ENCODE results near the gene EFNA3.

DNA sequence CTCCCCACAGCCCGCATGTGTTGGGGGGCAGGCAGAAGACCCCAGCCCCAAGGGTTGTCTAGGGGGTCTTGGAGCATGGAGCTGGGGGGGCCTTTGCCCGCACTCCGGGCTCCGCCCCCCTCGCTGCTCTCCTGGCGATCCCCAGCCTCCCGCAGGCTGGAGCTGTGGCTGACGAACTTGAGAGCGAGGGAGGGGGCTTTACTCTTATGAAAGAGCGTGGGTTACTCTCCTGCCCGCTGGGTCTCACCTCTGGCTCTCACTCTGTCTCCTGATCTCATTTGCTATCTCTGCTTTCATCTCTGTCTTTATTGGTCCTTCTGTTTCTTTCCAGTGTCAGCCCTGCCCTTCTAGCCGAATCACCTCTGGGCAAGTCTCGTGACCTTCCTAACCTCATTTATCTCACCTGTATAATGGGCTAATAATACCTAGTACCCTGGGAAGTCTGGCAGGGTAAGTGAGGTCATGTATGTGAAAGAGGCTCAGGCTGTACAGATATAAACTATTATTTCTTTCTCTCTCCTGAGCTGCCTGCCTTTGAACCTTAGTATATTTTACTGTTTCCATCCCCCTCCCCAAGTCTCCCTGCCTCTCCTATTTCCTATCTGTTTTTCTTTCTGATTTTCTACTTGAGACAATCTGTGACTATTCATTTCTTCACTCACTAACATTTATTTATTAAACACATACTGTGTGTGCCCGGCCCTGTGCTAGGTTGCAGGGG, 14.4 kb upstream of the EFNA3 start:
- TF ChIP-seq, protein P1, sequence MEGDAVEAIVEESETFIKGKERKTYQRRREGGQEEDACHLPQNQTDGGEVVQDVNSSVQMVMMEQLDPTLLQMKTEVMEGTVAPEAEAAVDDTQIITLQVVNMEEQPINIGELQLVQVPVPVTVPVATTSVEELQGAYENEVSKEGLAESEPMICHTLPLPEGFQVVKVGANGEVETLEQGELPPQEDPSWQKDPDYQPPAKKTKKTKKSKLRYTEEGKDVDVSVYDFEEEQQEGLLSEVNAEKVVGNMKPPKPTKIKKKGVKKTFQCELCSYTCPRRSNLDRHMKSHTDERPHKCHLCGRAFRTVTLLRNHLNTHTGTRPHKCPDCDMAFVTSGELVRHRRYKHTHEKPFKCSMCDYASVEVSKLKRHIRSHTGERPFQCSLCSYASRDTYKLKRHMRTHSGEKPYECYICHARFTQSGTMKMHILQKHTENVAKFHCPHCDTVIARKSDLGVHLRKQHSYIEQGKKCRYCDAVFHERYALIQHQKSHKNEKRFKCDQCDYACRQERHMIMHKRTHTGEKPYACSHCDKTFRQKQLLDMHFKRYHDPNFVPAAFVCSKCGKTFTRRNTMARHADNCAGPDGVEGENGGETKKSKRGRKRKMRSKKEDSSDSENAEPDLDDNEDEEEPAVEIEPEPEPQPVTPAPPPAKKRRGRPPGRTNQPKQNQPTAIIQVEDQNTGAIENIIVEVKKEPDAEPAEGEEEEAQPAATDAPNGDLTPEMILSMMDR (IDR thresholded peaks at IDR 0.05): no peak
- TF ChIP-seq POLR2A (IDR thresholded peaks at IDR 0.05): no peak
